Measurements from ENCODE around the gene EPYC. TPM values are rescaled to one million over a fixed set of nuclear protein-coding genes. Genes with fewer than 3 reads are reported as not detected.
A peak's percentile ranks its signal among the peaks of the same experiment; 100 is the strongest.

The EPYC gene
- total and polyA plus RNA-seq, 2 of the 4 experiments (the other 2 are of a cell fraction): not detected

DNA sequence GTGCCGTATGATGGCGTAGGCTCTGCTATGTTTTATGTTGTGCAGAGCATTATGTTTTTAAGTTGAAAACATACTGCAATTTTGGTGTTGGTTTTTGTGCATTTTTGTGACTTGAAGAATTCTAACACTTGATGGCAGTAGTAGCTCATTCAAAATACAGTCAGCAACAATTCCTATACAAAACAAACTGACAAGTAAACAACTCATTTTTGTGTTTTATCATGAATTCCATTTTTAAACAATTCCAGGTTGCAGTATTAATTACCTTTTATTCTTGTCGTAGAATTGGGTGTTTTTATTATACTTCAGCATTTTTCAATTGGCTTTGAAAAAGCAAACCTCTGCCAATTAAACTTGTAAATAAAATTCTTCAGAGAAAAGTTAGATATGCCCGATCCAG is 45.7 kb downstream of the EPYC start:
- Histone ChIP-seq H4K8ac (ENCODE audit: low read depth in 2 of 2, low read length in 2 of 2) (no peak overlapping the region), H3K4me2 (ENCODE audit: low read depth, low read length) (no peak overlapping the region), H3K9me3 (ENCODE audit: control insufficient read depth, insufficient read depth, low read length) (no peaks in the 10 kb centered on the region), H4K5ac (ENCODE audit: low read depth, low read length) (no peak overlapping the region), H2BK120ac (ENCODE audit: low read depth, low read length) (no peak overlapping the region), H2BK5ac (ENCODE audit: low read depth, low read length, poor library complexity, severe bottlenecking) (no peak overlapping the region), H2AFZ (replicated peaks; ENCODE audit: low read length, poor library complexity) (no peak overlapping the region), H2AK5ac (ENCODE audit: low read depth, low read length) (no peak overlapping the region), H3K9me1 (ENCODE audit: insufficient read depth, low read length) (no peaks in the 10 kb centered on the region), H3K9ac (ENCODE audit: low read depth, low read length) (no peak overlapping the region), H3K14ac (replicated peaks; ENCODE audit: low read depth, low read length) (no peak overlapping the region), H3K4ac (ENCODE audit: low read depth, low read length) (no peak overlapping the region), H3K79me1 (ENCODE audit: low read depth in 1 of 2, low read length in 2 of 2) (no peaks in the 10 kb centered on the region), H3K23ac (ENCODE audit: low read depth, low read length) (no peak overlapping the region), H3K36me3 (ENCODE audit: control insufficient read depth, insufficient read depth, low read length) (no peaks in the 10 kb centered on the region), H4K91ac (ENCODE audit: insufficient read depth, low read depth, low read length) (no peak overlapping the region), H3K4me1 (ENCODE audit: control insufficient read depth, insufficient read depth, low read length) (no peaks in the 10 kb centered on the region), H2BK15ac (ENCODE audit: low read depth, low read length) (no peak overlapping the region), H3K4me3 (ENCODE audit: insufficient read depth, low read depth, low read length) (no peak overlapping the region), H4K20me1 (ENCODE audit: insufficient read depth, low read length) (no peaks in the 10 kb centered on the region), H3K18ac (ENCODE audit: low read depth, low read length) (no peak overlapping the region), H3K56ac (ENCODE audit: extremely low read depth, insufficient read depth, low read length) (no peak overlapping the region), H2AK9ac (replicated peaks; ENCODE audit: low read depth, low read length, poor library complexity) (no peak overlapping the region), H2BK20ac (ENCODE audit: low read depth, low read length) (no peak overlapping the region), H3K27ac (ENCODE audit: insufficient read depth, low read length) (no peak overlapping the region), H3K27me3 (ENCODE audit: control insufficient read depth, insufficient read depth, low read length) (no peaks in the 10 kb centered on the region)
- TF ChIP-seq CTCF (conservative IDR thresholded peaks at IDR 0.05; ENCODE audit: low read depth, low read length) (peak; percentile 46; the same call in 1 of the 2 replicates), SMC3 (IDR thresholded peaks at IDR 0.05; ENCODE audit: low read depth, low read length) (peak; percentile 19; the same call in 1 of the 2 replicates), USF2 (IDR thresholded peaks at IDR 0.05; ENCODE audit: low read depth, low read length) (no peak), POLR2A (IDR thresholded peaks at IDR 0.05; ENCODE audit: low read depth, low read length) (no peak), CHD1 (IDR thresholded peaks at IDR 0.05; ENCODE audit: low read depth, low read length) (no peak), MAZ (IDR thresholded peaks at IDR 0.05; ENCODE audit: borderline replicate concordance, low read depth, low read length) (no peak), RFX5 (IDR thresholded peaks at IDR 0.05; ENCODE audit: low read depth, low read length) (no peak), RAD21 (IDR thresholded peaks at IDR 0.05; ENCODE audit: low read length) (peak; percentile 34), BHLHE40 (IDR thresholded peaks at IDR 0.05; ENCODE audit: low read depth, low read length) (no peak), MXI1 (IDR thresholded peaks at IDR 0.05; ENCODE audit: borderline replicate concordance, low read depth, low read length) (no peak), NFE2L2 (IDR thresholded peaks at IDR 0.05; ENCODE audit: low read depth, low read length) (no peak), CEBPB (IDR thresholded peaks at IDR 0.05; ENCODE audit: low read depth, low read length) (no peak), FOS (IDR thresholded peaks at IDR 0.05; ENCODE audit: low read depth, low read length) (no peak), MAFK (IDR thresholded peaks at IDR 0.05; ENCODE audit: low read depth, low read length) (no peak), ELK1 (IDR thresholded peaks at IDR 0.05; ENCODE audit: borderline replicate concordance, low read depth, low read length) (no peak), RCOR1 (IDR thresholded peaks at IDR 0.05; ENCODE audit: insufficient replicate concordance, low read length) (no peak)
- intact Hi-C loops (cut with micrococcal nuclease): loop anchor here (1.0 kb wide), 1 partner anchor 396 kb away; no protein-coding TSS in a partner anchor
- peak; percentile 57 for ATAC-seq (ENCODE audit: low read depth)
- DNase-seq: peak; percentile 31
- WGBS, 2 experiments (ENCODE audit: extremely low coverage in 2 of 2, insufficient read length in 1 of 2): no CpG with 5 or more reads among the region's 4 CpGs
- in situ Hi-C loops (cut with MboI; ENCODE audit: low sequenced_read_pairs): loop anchor here (25.0 kb wide), 1 partner anchor 1678 kb away; no protein-coding TSS in a partner anchor
- dilution Hi-C loops (cut with HindIII; ENCODE audit: low sequenced_read_pairs, unreplicated experiment): no loop called here
- CTCF ChIA-PET: interaction anchor here (1.0 to 1.6 kb wide), 4 partner anchors 10 to 223 kb away, joined by 4 to 9 read pairs (median 6); no protein-coding TSS in a partner anchor
- BruUV-seq (replicated peaks): no TSS peak
- POLR2A ChIA-PET (ENCODE audit: unreplicated experiment): interaction anchor here (0.8 to 1.0 kb wide), 3 partner anchors 10 to 217 kb away, joined by 3 to 5 read pairs (median 3); no protein-coding TSS in a partner anchor

All from IMR-90 (cell line).